K562 (cell line): ENCODE measurements around the gene MEGF11. TPM values are rescaled to one million over a fixed set of nuclear protein-coding genes. Genes with fewer than 3 reads are reported as not detected.

ENCODE experiments used
- ATAC-seq: fragments of 200-7000 bp; cut with Tn5 transposase; 3 replicates; pipeline ENCODE4 v1.9.1; 2020; ENCODE audit warnings: moderate library complexity
- BruUV-seq: library from RNA; stranded (reverse); fragments of 400-500 nt; replicated peaks from 2 replicates; lab custom pipeline; 2021; lab: Mats Ljungman, UMichigan
- CTCF ChIA-PET: fragments of 300-600 bp; formaldehyde crosslinking; extraction: SDS; loops from one replicate; lab custom pipeline; 2021; ENCODE audit warnings: low intra/inter-chr PET ratio; lab: Yijun Ruan, JAX
- POLR2A ChIA-PET: fragments of 300-600, 350-650 bp; sonication (Branson Sonifier 250); formaldehyde crosslinking; extraction: SDS; loops from one replicate; lab custom pipeline; 2021; ENCODE audit warnings: antibody characterized with exemption, inconsistent platforms; lab: Yijun Ruan, JAX
- DNase-seq, 4 experiments: peaks; one replicate each; pipeline versions ENCODE4 v3.0.0 to v3.0.0-alpha.2; 2011 to 2018; ENCODE audit warnings: low spot score in 3 of 4, mixed read lengths in 3 of 4; ENCODE audit errors: extremely low read depth in 1 of 4
- FAIRE-seq: peaks from 2 replicates; lab custom pipeline; 2011; peaks lifted over from hg19 to GRCh38; lab: Jason Lieb, UNC
- H2AFZ ChIP-seq: 2 replicates; pipeline ENCODE4 v1.6.0; 2011; ENCODE audit warnings: low read depth, low read length, control low read depth, inconsistent platforms
- H3K27ac ChIP-seq: fragments of 200-600 bp; 3 replicates; pipeline ENCODE4 v1.8.0; 2011; ENCODE audit warnings: low read depth, mild to moderate bottlenecking, control low read depth, inconsistent platforms, low read length, moderate library complexity, mixed read lengths; ENCODE audit errors: extremely low read depth
- H3K27me3 ChIP-seq, 2 experiments: fragments of 300-600 bp in 1 of 2; 2 replicates in 1 of 2; 3 replicates in 1 of 2; pipeline versions ENCODE4 v1.6.0 to v1.8.0; 2011; ENCODE audit warnings: inconsistent platforms in 2 of 2, low read length in 2 of 2, mild to moderate bottlenecking in 1 of 2, mixed read lengths in 1 of 2, moderate library complexity in 1 of 2; ENCODE audit not compliant: control insufficient read depth in 2 of 2, insufficient read depth in 2 of 2
- H3K36me3 ChIP-seq: fragments of 300-600 bp; 3 replicates; pipeline ENCODE4 v1.8.0; 2011; ENCODE audit warnings: mild to moderate bottlenecking, low read length, inconsistent platforms; ENCODE audit not compliant: control insufficient read depth, insufficient read depth
- H3K4me1 ChIP-seq, 2 experiments: fragments of 200-600 bp in 1 of 2; replicated peaks in 1 of 2; 2 replicates in 1 of 2; 3 replicates in 1 of 2; pipeline versions ENCODE4 v1.5.1 to v1.8.0; 2011; ENCODE audit warnings: inconsistent platforms in 2 of 2, low read length in 2 of 2, mild to moderate bottlenecking in 1 of 2, mixed read lengths in 1 of 2, moderate library complexity in 1 of 2; ENCODE audit not compliant: control insufficient read depth in 2 of 2, insufficient read depth in 2 of 2
- H3K4me2 ChIP-seq: 2 replicates; pipeline ENCODE4 v1.6.1; 2011; ENCODE audit warnings: low read length, control low read depth, inconsistent platforms, mixed read lengths; ENCODE audit not compliant: insufficient read depth
- H3K4me3 ChIP-seq: fragments of 200-600 bp; sonication (generic), shearing (Covaris generic); 2 replicates; pipeline ENCODE4 v1.5.1; 2016; ENCODE audit warnings: control low read depth, inconsistent platforms
- H3K79me2 ChIP-seq: fragments of 200-600 bp; 3 replicates; pipeline ENCODE4 v1.8.0; 2011; ENCODE audit warnings: low read length, inconsistent platforms; ENCODE audit not compliant: control insufficient read depth, insufficient read depth
- H3K9ac ChIP-seq, 2 experiments: 2 replicates each; pipeline versions ENCODE4 v1.6.0 to v1.6.1; 2011; ENCODE audit warnings: low read depth in 2 of 2, low read length in 2 of 2, control low read depth in 1 of 2, inconsistent platforms in 1 of 2, mild to moderate bottlenecking in 1 of 2, mixed read lengths in 1 of 2; ENCODE audit not compliant: insufficient read depth in 1 of 2
- H3K9me1 ChIP-seq: one replicate; pipeline ENCODE4 v1.6.0; 2011; ENCODE audit warnings: inconsistent platforms, mild to moderate bottlenecking, low read length, moderate library complexity; ENCODE audit not compliant: control insufficient read depth, insufficient read depth
- H3K9me3 ChIP-seq: replicated peaks from 2 replicates; pipeline ENCODE4 v1.5.1; 2011; ENCODE audit warnings: low read depth, low read length, inconsistent platforms; ENCODE audit not compliant: control insufficient read depth, insufficient read depth
- H4K20me1 ChIP-seq: replicated peaks from 2 replicates; pipeline ENCODE4 v1.6.1; 2011; ENCODE audit warnings: low read length, inconsistent platforms, mixed read lengths; ENCODE audit not compliant: control insufficient read depth, insufficient read depth
- FOXK1 ChIP-seq: sonication (generic); formaldehyde crosslinking; IDR thresholded peaks from 2 replicates; pipeline ENCODE4 v1.8.0; 2022; ENCODE audit warnings: missing genetic modification reagents, mild to moderate bottlenecking, borderline replicate concordance
- GTF2A2 ChIP-seq: IDR thresholded peaks from 2 replicates; pipeline ENCODE4 v1.6.1; 2016; ENCODE audit warnings: mild to moderate bottlenecking, missing genetic modification characterization, missing compliant biosample characterization
- JUN ChIP-seq, 2 experiments: sonication (generic) in 1 of 2; formaldehyde crosslinking in 1 of 2; IDR thresholded peaks; 2 replicates each; pipeline versions ENCODE4 v1.6.1 to v1.8.0; 2012 to 2022; ENCODE audit warnings: borderline replicate concordance in 2 of 2, mild to moderate bottlenecking in 2 of 2, improper control_type of control experiment in 1 of 2, low read depth in 1 of 2, low read length in 1 of 2, missing genetic modification reagents in 1 of 2
- KLF1 ChIP-seq: fragments of 450-650 bp; IDR thresholded peaks from 2 replicates; pipeline ENCODE4 v1.6.1; 2016; ENCODE audit warnings: missing genetic modification characterization, missing compliant biosample characterization
- LARP7 ChIP-seq: fragments of 450-650 bp; IDR thresholded peaks from 2 replicates; pipeline ENCODE4 v1.6.1; 2016
- NCOA1 ChIP-seq: fragments of 450-650 bp; IDR thresholded peaks from 2 replicates; pipeline ENCODE4 v1.6.1; 2016; ENCODE audit warnings: low read depth
- XRCC4 ChIP-seq: IDR thresholded peaks from one replicate; pipeline ENCODE4 v1.6.1; 2011; ENCODE audit not compliant: insufficient read depth, insufficient read length; ENCODE audit errors: extremely low read depth
- ZKSCAN3 ChIP-seq: fragments of 250-450 bp; sonication (Bioruptor Pico); IDR thresholded peaks from 2 replicates; pipeline ENCODE4 v1.4.0; 2020
- ZNF561 ChIP-seq: fragments of 450-650 bp; formaldehyde crosslinking; conservative IDR thresholded peaks from 2 replicates; pipeline ENCODE4 v1.4.0; 2020; ENCODE audit warnings: mild to moderate bottlenecking, moderate library complexity
- WGBS: fragments of 100-300 bp; shearing (Covaris generic); methylation state at CpG from one replicate; pipeline ENCODE4 v1.1.6; 2016; ENCODE audit warnings: low coverage, mixed read lengths; ENCODE audit not compliant: insufficient coverage; ENCODE audit errors: missing lambda C conversion rate; 5-methylcytosine and 5-hydroxymethylcytosine counted together
- in situ Hi-C: fragments of 300-500 bp; cut with MboI; formaldehyde crosslinking; loops from 4 replicates; pipeline ENCODE4 v1.15.0; 2018; ENCODE audit warnings: inconsistent platforms, mixed read lengths
- intact Hi-C: fragments of 100-400 bp; cut with micrococcal nuclease; formaldehyde crosslinking; loops from 2 replicates; pipeline ENCODE4 v1.14.2; 2022
- polyA plus RNA-seq, 8 experiments: library from polyadenylated mRNA; depleted of rRNA in 4 of 8; stranded (reverse) in 5 of 8; unstranded in 3 of 8; fragments of >200 nt; fragmentation: Nextera tagmentation in 2 of 8; fragmentation: Illumina TruSeq in 1 of 8; extraction: Ambion mirVana in 2 of 8; extraction: Trizol in 1 of 8; gene quantifications; 2 replicates each; pipeline versions ENCODE4 v1.2.1 to v1.2.3, GENCODE V29; 2011 to 2014; ENCODE audit warnings: inconsistent platforms in 1 of 8, missing spikeins in 1 of 8
- total RNA-seq, 7 experiments: library from RNA; depleted of rRNA in 6 of 7; stranded (reverse); fragments of >200 nt in 6 of 7; fragmentation: Illumina TruSeq in 2 of 7; extraction: Trizol in 2 of 7; gene quantifications; 2 replicates each; pipeline versions ENCODE4 v1.2.1 to v1.2.3, GENCODE V29; 2011 to 2021; ENCODE audit warnings: low replicate concordance in 1 of 7
- TF ChIP-seq, protein P1 (sequence below), 2 experiments: fragments of 450-650 bp; conservative IDR thresholded peaks; 2 replicates each; pipeline ENCODE4 v1.6.1; 2017; ENCODE audit warnings: mild to moderate bottlenecking in 2 of 2, moderate library complexity in 2 of 2
- TF ChIP-seq, protein P2 (sequence below): sonication (generic); formaldehyde crosslinking; IDR thresholded peaks from 2 replicates; pipeline ENCODE4 v1.8.0; 2022; ENCODE audit warnings: mild to moderate bottlenecking, missing genetic modification reagents, borderline replicate concordance
- TF ChIP-seq, protein P3 (sequence below): fragments of 450-650 bp; formaldehyde crosslinking; IDR thresholded peaks from 2 replicates; pipeline ENCODE4 v1.4.0; 2020; ENCODE audit warnings: mild to moderate bottlenecking, mixed read lengths

Gene MEGF11
- total and polyA plus RNA-seq, 9 of the 15 experiments (the other 6 are each of a cell fraction or from before 2014, with no cell fraction given) = 0.06 to 0.23 (median 0.20) TPM; not detected in 6

DNA sequence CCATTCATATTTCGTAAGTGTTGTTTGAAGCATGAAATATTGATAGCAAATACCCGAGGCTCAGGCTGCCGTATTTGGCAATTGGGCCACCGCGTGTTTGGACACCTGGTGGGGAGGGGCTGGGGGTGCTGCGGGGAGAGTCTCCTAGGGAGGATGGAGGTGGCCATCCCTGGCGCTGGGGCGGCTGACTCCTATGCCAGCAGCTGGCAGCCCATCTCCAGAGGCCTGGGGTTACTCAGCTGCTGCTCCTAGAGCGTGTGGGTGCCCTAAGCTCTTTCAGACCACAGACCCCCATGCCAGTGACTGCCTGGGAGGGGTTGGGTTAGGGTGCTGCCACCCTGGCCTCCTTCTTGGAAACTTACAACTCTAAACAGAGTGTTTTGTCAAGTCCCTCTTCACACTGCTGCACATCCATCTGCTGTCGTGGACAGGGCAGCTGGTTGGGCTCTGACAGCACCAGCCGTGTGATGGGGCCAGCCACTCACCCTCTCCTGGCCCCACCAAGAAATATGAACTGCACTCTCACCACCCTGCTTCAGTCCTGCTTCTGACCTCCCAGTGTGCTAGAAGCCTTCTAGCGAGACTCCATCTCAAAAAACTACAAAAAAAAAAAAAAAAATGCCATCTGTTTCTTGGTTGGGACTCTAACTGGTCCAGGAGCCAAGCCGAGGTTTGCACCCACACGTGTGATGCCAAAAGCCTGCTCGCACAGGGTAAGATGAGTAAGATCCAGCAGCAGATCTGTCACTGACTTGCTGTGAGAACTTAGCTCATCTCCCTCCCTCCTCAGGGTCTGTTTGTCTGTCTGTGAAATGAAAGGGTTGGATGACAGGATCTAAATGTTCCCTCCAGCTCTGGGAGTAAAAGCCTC lies 156.2 kb downstream of the MEGF11 start (continued):
- TF ChIP-seq, protein P1, sequence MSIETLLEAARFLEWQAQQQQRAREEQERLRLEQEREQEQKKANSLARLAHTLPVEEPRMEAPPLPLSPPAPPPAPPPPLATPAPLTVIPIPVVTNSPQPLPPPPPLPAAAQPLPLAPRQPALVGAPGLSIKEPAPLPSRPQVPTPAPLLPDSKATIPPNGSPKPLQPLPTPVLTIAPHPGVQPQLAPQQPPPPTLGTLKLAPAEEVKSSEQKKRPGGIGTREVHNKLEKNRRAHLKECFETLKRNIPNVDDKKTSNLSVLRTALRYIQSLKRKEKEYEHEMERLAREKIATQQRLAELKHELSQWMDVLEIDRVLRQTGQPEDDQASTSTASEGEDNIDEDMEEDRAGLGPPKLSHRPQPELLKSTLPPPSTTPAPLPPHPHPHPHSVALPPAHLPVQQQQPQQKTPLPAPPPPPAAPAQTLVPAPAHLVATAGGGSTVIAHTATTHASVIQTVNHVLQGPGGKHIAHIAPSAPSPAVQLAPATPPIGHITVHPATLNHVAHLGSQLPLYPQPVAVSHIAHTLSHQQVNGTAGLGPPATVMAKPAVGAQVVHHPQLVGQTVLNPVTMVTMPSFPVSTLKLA (conservative IDR thresholded peaks at IDR 0.05) = no peak
- TF ChIP-seq, protein P2, sequence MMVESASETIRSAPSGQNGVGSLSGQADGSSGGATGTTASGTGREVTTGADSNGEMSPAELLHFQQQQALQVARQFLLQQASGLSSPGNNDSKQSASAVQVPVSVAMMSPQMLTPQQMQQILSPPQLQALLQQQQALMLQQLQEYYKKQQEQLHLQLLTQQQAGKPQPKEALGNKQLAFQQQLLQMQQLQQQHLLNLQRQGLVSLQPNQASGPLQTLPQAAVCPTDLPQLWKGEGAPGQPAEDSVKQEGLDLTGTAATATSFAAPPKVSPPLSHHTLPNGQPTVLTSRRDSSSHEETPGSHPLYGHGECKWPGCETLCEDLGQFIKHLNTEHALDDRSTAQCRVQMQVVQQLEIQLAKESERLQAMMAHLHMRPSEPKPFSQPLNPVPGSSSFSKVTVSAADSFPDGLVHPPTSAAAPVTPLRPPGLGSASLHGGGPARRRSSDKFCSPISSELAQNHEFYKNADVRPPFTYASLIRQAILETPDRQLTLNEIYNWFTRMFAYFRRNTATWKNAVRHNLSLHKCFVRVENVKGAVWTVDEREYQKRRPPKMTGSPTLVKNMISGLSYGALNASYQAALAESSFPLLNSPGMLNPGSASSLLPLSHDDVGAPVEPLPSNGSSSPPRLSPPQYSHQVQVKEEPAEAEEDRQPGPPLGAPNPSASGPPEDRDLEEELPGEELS = no peak
- TF ChIP-seq NCOA1 (no peak), ZKSCAN3 (CRISPR knock-in tag) (no peak)
- TF ChIP-seq, all 486 proteins: peak for 0

DNA sequence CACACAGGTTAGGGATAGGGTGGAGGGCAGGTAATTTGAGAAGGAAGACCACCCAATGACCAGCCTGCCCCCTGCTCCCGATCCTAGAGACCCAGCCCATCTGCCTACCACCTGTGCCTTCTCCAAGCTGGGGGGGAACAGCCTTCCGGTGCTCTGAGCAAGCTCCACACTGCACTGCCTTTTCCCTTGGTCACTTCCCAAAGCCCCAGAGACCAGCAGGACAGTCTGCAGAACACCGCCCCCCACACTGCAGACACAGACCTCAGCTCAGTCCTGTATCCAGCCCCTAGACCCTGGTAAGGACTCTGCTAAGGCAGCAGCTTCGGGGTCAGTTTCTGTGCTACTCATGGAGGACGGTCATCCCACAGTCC lies 156.9 kb downstream of the MEGF11 start:
- 2% methylated on average over 5 of the region's 5 CpGs for WGBS
- Histone ChIP-seq H3K4me3 (no peak overlapping the region), H3K27me3 (peaks cover 25 to 61% of the 10 kb centered on the region in 2 experiments; a peak in 4 of 5 replicates), H3K4me1 (no peaks in the 10 kb centered on the region), H3K9ac (no peak overlapping the region), H3K36me3 (no peaks in the 10 kb centered on the region), H3K9me1 (no peaks in the 10 kb centered on the region), H2AFZ (no peak overlapping the region), H4K20me1 (peaks cover 19% of the 10 kb centered on the region; the same call in 1 of the 2 replicates), H3K4me2 (no peak overlapping the region), H3K9me3 (no peaks in the 10 kb centered on the region), H3K27ac (no peak overlapping the region), H3K79me2 (no peaks in the 10 kb centered on the region)
- in situ Hi-C loops (no loop called here), intact Hi-C loops (no loop called here)
- BruUV-seq = no TSS peak
- no peak for FAIRE-seq
- no peak for ATAC-seq
- no peak for DNase-seq
- ChIA-PET POLR2A (interaction anchor here (0.6 to 1.6 kb wide), 2 partner anchors 11 to 46 kb away, joined by 3 to 5 read pairs; no protein-coding TSS in a partner anchor), CTCF (no interaction called here)
- TF ChIP-seq, protein P3, sequence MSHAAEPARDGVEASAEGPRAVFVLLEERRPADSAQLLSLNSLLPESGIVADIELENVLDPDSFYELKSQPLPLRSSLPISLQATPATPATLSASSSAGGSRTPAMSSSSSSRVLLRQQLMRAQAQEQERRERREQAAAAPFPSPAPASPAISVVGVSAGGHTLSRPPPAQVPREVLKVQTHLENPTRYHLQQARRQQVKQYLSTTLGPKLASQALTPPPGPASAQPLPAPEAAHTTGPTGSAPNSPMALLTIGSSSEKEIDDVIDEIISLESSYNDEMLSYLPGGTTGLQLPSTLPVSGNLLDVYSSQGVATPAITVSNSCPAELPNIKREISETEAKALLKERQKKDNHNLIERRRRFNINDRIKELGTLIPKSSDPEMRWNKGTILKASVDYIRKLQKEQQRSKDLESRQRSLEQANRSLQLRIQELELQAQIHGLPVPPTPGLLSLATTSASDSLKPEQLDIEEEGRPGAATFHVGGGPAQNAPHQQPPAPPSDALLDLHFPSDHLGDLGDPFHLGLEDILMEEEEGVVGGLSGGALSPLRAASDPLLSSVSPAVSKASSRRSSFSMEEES (CRISPR knock-in tag) = no peak
- no peak for TF ChIP-seq LARP7
- TF ChIP-seq ZNF561 (CRISPR knock-in tag) = no peak
- TF ChIP-seq JUN (IDR thresholded peaks at IDR 0.05; ENCODE audit: borderline replicate concordance, low read depth, low read length) = no peak
- no peak for TF ChIP-seq JUN (CRISPR knock-in tag; IDR thresholded peaks at IDR 0.05; ENCODE audit: borderline replicate concordance)
- no peak for TF ChIP-seq FOXK1
- no peak for TF ChIP-seq KLF1 (tag)
- TF ChIP-seq XRCC4 = no peak
- TF ChIP-seq GTF2A2 (tag) = no peak
